AML-193 (cell line): Measurements from ENCODE around the gene ADGRD1.

Experiments
- DNase-seq, 2 experiments: peaks; one replicate each; lab custom pipeline; 2025; lab: John Stamatoyannopoulos, UW

The ADGRD1 gene

GRCh38 chr12:131159660-131160059 lies 206.0 kb downstream of the ADGRD1 start:
- DNase-seq = no peak

GRCh38 chr12:131162113-131162512 lies 208.4 kb downstream of the ADGRD1 start:
- DNase-seq = no peak

DNA sequence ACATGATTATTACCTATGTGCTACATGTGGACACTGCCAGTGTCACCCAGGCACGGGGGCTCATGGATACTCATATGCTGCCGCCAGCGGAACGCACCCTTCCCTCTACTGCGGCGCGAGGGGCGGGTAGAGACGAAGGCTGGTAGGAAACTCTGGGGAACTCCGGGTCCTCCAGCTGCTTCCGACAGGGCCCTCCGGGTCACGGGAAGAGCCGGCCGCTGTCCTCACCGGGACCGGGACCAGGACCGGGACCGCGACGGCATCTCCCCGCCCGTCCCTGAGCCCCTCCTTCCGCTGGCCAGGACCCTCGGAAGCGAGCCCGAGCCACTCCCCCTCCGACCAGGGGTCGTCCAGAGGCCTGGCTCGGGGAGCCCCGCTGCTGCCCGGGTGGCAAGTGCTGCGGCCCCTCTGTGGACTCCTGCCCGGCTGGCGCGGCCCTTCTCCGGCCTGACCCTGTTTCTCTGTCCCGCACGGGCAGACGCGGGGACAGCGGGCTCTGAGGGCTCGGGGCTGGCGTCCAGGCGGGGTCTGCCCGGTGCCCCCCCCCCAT lies 209.6 kb downstream of the ADGRD1 start:
- no peak for DNase-seq

- no peak for DNase-seq
These were observed 210.6 kb downstream of the ADGRD1 start for GRCh38 chr12:131164096-131164872.

DNA sequence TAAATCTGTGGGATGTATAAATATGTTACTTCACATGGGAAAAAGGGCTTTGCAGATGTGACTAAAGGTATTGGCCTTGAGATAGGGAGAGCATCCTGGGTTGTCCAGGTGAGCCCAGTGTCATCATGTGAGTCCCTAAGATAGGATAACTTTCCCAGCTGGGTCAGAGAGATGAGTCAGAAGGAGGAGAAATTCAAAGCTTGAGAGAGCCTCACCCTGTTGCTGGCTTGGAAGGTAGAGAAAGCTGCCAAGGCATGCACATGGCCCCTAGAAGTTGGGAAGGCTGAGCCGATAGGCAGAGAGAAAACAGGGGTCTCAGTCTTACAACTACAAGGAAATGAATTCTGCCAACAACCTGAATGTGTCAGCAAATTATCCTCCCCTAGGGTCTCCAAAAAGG lies 213.0 kb downstream of the ADGRD1 start:
- no peak for DNase-seq

DNA sequence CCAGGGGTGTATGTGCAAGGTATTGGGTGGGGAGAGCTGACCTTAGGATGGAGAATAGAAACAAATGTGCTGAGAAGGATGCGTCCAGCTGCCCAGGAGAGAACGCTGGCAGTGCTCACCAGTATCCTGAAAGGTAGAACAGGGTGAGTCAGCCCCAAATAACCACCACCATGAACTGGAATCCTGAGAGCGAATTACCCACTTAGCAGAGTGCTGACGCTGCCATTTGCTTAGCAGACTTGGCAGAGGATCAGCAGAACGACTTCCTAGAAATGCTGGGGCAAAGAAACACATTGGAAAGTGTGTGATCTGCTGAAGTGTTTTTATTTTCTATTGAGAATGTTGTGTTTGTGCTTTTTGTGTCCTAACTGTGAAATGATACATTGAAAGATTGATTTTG lies 213.6 kb downstream of the ADGRD1 start:
- DNase-seq = no peak

DNA sequence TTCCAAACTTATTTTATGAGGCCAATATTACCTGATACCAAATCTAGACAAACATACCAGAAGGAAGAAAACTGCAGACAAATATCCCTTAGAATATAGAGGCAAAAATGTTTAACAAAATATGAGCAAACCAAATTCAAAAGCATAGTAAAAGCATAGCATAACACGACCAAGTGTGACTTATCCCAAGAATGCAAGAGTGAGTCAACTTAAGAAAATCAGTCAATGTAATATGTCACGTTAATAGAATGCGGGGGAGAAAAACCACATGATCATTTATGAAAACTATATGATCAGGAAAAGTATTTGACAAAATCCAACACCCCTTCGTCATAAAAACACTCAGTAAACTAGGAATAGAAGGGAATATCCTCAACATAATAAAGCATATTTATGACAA lies 217.3 kb downstream of the ADGRD1 start:
- DNase-seq = no peak

- no peak for DNase-seq
These were observed 221.2 kb downstream of the ADGRD1 start for GRCh38 chr12:131174901-131175300.

DNA sequence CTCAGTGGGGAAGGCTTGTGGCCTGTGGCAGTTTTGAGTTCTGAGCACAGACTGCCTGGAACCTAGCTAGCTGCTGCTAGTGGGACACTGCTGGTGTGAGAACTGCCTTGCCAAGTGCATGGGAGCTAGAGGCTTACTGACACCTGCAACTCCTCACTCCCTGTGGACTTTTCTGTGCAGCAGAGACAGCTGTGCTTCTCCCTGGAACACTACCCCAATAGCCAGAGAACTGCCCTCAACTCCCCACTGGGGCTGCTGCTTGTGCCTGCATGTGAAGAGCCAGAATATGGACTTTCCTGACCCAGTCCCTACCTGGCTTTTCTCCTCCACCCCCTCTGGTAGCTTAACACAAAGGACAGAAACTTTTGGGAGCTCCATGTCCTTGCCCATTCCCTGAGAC lies 222.6 kb downstream of the ADGRD1 start:
- DNase-seq = no peak

DNA sequence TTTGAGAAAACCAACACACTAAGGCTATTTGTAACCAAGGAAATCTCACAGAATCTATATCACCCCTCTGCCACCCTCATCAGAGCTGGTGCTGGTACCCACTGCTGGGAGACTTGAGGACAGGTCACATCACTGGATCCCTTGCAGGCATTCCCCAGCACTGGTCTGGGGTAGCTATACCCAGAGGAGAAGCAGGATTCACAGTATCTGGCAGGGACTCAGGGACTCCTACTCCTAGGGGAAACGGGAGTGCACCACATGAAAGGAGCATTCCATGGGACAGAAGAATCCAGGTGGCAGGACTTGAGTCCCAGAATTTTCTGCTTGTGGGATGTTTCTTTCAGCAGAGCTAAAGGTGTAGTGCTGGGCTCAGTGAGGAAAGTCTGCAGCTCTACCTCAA lies 223.2 kb downstream of the ADGRD1 start:
- DNase-seq = no peak

- no peak for DNase-seq
These were observed 223.9 kb downstream of the ADGRD1 start for GRCh38 chr12:131177599-131177998.

GRCh38 chr12:131187602-131188001 lies 233.9 kb downstream of the ADGRD1 start:
- DNase-seq = no peak

GRCh38 chr12:131188131-131189050 lies 234.7 kb downstream of the ADGRD1 start:
- no peak for DNase-seq

- DNase-seq = no peak
These were observed 236.1 kb downstream of the ADGRD1 start for GRCh38 chr12:131189781-131190180.

GRCh38 chr12:131190965-131191364 lies 237.3 kb downstream of the ADGRD1 start:
- no peak for DNase-seq
